ENCODE data around the gene HSD3B7.

DNA sequence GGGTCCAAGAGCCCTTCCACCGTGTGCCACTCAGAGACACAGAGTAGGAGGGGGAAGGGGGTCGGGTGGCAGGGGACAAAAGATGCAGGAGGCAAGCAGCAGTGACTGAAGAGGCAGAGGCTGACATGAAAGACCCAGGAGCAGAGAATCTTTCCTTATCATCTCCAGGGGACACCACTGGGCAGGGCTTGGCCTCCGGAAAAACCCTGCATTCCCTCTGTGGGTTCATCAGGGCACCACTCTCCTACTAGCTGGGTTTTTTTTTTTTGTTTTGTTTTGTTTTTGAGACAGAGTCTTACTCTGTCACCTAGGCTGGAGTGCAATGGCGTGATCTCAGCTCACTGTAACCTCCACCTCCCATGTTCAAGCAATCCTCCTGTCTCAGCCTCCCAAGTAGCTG, 46.3 kb downstream of the HSD3B7 start:
- TF ChIP-seq RAD21 (IDR thresholded peaks at IDR 0.05; ENCODE audit: low read length) (no peak), MXI1 (IDR thresholded peaks at IDR 0.05; ENCODE audit: borderline replicate concordance, low read depth, low read length) (no peak)
